Uterus (tissue), 2 donors: Measurements from ENCODE around the gene ANKRD12.

ENCODE experiments used
- CTCF ChIP-seq, 4 experiments: fragments of 200-600 bp in 2 of 4; fragments of 450-650 bp in 2 of 4; sonication (generic) in 2 of 4; IDR thresholded peaks; one replicate each; pipeline ENCODE4 v1.5.1; 2016 to 2019; ENCODE audit warnings: antibody characterized with exemption in 4 of 4, mild to moderate bottlenecking in 2 of 4, moderate library complexity in 1 of 4
- POLR2A ChIP-seq, 2 donors: fragments of 450-650 bp; IDR thresholded peaks; one replicate each; pipeline ENCODE4 v1.6.1; 2016; ENCODE audit warnings: antibody characterized with exemption in 2 of 2, mild to moderate bottlenecking in 1 of 2, moderate library complexity in 1 of 2

- TF ChIP-seq POLR2A (IDR thresholded peaks at IDR 0.05) (no peak), CTCF (IDR thresholded peaks at IDR 0.05) (no peak)
Measured at GRCh38 chr18:9150121-9150520, 13.5 kb downstream of the ANKRD12 start.
